HG03159 (cell line): ENCODE results near the gene DESI1.
"Not testable (repeated sequence)": the region's sequence is repeated elsewhere in the genome, so short reads cannot be mapped to it uniquely, and the experiment has no call there.

ENCODE experiments used
- ATAC-seq: cut with Tn5 transposase; IDR thresholded peaks from one replicate; pipeline ENCODE4 v1.9.1; 2021; ENCODE audit warnings: mild to moderate bottlenecking, moderate library complexity; ENCODE audit not compliant: unreplicated experiment

The DESI1 gene

GRCh38 chr22:41589391-41590241 lies 31.2 kb downstream of the DESI1 start, which contains the start of gene PMM1:
Gene PMM1 (minus strand): TSS chr22:41589840. CDS start chr22:41589805, 35 bp downstream.
- ATAC-seq: peak; percentile 87

- ATAC-seq: no peak
Observed at GRCh38 chr22:41587347-41587723, 33.5 kb downstream of the DESI1 start.

DNA sequence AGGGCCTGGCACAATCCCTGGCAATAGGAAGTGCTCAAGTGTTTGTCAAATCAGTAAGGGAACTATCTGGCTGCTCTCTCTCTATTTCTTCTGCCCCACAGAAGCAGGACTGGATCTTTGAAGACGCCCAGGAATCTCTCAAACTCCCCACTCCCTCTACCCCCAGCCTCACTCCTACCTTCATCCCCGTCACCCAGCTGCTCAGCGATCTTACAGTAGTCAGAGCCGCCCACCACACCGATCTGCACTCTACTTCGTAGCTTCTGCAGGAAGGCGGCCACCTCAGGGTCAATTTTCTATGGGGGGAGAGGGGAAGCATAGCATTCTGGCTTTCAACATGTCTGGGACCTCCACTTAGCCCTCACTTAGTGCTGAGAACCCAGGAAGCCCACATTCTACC lies 34.9 kb downstream of the DESI1 start:
- no peak for ATAC-seq

GRCh38 chr22:41584881-41585280 lies 36.0 kb downstream of the DESI1 start:
- no peak for ATAC-seq

DNA sequence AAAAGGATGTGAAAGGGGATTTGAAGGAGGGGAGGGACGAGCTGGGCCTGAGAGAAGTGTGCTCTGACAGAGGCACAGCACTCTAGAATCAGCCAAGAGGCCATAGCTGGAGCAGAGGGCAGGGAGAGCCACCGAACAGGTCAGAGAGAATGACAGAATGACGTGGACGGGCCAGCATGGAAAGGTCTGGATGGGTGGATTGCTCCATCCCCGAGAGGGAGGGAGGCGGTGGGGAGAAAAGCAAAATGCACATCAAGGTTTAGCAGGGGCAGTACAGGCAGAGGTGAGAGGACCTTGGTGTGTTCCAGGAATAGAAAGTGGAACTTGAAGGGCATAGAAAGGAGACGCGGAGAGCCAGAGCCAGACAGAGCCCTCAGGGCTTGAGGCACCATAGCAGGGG lies 38.1 kb downstream of the DESI1 start:
- ATAC-seq: no peak

DNA sequence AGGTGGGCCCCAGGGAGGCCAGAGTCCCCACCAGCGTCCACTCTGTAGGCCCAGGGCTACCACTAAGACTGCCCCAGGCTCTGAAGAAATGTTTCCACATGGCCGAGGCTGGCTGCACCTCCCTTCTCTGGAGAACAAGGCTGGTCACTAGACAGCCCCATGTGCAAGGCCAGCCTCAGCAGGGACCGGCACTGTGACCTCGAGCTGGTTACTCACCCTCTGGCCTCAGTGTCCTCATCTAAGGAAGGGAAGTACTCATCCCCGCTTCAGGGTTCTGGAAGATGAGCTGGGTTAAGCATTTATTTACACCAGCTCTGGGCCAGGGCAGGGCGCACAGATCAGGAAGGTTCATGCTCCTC lies 40.9 kb downstream of the DESI1 start:
- no peak for ATAC-seq

GRCh38 chr22:41579297-41579996 lies 41.4 kb downstream of the DESI1 start:
- ATAC-seq: no peak

- ATAC-seq: no peak
Observed at GRCh38 chr22:41578818-41579217, 42.0 kb downstream of the DESI1 start.

GRCh38 chr22:41578114-41578513 lies 42.7 kb downstream of the DESI1 start:
- ATAC-seq: no peak

GRCh38 chr22:41576877-41577276 lies 44.0 kb downstream of the DESI1 start:
- ATAC-seq: no peak

DNA sequence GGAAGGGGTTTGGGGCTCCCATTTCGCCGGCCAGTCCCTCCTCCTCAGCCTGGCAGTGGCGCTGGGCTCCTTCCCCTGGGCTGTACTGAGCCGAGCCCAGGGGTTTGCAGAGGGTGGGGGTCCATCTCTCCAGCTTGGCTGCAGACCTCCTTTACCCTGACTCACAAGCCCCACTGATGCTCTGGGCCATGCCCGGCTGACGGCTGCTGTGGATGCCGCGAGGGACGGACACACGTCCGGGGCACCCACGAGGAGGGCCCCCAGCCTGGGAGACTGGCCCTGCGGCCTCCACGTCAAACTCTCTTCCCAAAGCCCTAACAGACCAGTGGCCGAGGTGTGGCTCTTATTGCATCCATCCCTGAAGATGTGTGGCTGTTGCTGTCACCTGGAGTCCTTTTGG lies 45.3 kb downstream of the DESI1 start:
- ATAC-seq: no peak

- no peak for ATAC-seq
Observed at GRCh38 chr22:41574847-41575381, 45.9 kb downstream of the DESI1 start.

DNA sequence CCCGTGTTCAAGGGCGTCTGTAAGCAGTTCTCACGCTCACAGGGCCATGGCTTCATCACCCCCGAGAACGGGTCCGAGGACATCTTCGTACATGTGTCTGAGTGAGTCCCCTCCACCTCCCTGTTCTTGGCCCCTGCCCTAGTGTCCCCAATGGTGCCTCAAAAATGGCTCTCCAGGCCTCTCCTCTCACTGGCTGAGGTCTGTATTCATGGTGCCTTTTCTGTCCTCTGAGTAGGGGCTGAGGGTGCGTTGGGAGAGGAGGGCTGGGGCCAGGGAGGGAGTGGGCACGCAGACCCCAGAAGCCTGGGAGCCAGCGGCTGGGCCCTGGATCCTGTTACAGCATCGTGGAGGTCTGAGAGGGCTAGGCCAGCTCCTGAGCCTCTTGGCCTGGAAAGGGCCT lies 47.2 kb downstream of the DESI1 start:
- no peak for ATAC-seq

DNA sequence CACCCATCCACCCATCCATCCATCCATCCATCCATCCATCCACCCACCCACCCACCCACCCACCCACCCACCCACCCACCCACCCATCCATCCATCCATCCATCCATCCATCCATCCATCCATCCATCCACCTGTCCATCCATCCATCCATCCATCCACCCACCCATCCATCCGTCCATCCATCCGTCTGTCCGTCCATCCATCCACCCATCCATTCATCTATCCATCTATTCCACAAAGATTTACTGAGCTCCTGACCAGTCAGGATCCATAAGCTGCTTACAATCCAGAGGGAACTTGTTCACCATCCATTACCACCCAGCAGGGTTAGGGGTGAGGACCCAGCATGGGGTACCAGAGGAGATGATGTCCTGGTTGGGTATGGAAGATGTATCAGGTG lies 48.5 kb downstream of the DESI1 start:
- ATAC-seq: not testable (repeated sequence)

GRCh38 chr22:41571786-41572185 lies 49.1 kb downstream of the DESI1 start:
- no peak for ATAC-seq

GRCh38 chr22:41570221-41570620 lies 50.6 kb downstream of the DESI1 start:
- no peak for ATAC-seq

DNA sequence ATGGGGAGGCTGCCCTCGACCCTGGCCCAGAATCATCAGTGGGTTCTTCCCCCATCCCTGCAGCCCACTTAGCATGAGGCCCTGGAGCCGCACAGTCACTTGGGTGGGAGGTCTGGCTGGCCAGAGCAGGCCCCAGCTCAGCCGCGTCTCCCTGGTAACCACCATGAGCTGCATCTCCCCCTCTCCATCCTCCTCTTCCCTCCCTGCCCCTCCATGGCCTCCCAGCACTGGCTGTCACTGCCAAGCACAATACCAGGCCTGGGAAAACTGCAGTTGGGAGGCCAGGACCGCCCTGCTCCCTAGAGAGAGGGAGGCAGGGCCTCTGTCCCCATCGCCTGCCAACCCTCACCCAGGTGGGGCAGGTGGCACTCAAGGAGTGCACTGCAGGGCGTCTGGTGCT lies 52.0 kb downstream of the DESI1 start:
- no peak for ATAC-seq

- ATAC-seq: no peak
Observed at GRCh38 chr22:41567512-41567768, 53.4 kb downstream of the DESI1 start.

- no peak for ATAC-seq
Observed at GRCh38 chr22:41565403-41566054, 55.3 kb downstream of the DESI1 start.

- no peak for ATAC-seq
Observed at GRCh38 chr22:41564563-41564962, 56.3 kb downstream of the DESI1 start.

DNA sequence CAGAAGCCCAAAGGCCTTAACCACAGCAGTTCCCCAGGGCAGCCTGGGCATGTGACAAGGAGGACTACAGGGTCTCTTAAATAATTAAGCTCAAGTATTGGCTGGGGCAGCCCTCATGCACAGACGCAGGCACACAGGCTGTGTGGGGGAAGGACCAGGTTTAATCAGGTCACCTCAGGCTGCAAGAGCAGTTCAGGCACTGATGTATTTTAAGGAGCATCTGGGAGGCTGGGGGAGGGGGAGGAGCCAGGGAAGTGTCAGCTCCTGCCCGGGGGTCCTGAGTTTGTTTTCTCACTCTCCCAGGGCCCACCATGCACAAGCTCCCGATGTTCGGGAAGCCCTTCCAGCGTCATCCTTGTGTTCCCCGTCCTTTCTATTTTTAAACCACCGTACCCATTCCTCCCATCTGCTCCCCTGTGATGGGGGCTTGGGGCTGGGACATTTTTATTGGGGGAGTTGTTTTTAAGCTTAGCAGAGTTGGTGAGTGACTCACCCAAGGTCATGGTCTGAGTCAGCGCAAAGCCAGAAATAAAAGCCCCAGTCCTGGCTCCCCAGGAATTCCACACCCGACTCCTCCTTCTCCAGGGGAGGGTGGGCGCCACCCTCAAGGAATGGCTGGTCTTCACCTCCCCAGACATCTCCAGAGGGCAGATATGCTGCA lies 57.7 kb downstream of the DESI1 start:
- no peak for ATAC-seq
